ENCODE data around the gene TRPC4.
A peak's percentile ranks its signal among the peaks of the same experiment; 100 is the strongest.

TRPC4 gene

GRCh38 chr13:37775871-37776270, 93.7 kb downstream of the TRPC4 start:
- TF ChIP-seq EZH2phosphoT487 (IDR thresholded peaks at IDR 0.05; ENCODE audit: borderline replicate concordance) = no peak
- Histone ChIP-seq H3K4me2 (ENCODE audit: low read depth, low read length, poor library complexity, severe bottlenecking) (no peak overlapping the region), H2AFZ (ENCODE audit: low read length) (no peak overlapping the region), H3K9me3 (ENCODE audit: insufficient read depth, low read depth, low read length) (no peaks in the 10 kb centered on the region), H3K79me2 (ENCODE audit: insufficient read depth, low read length) (no peaks in the 10 kb centered on the region), H3K36me3 (ENCODE audit: insufficient read depth, low read length) (no peaks in the 10 kb centered on the region), H3K27me3 (ENCODE audit: insufficient read depth, low read length, poor library complexity, severe bottlenecking) (no peaks in the 10 kb centered on the region), H3K9ac (ENCODE audit: low read depth, low read length, poor library complexity, severe bottlenecking) (no peak overlapping the region), H3K4me1 (ENCODE audit: insufficient read depth, low read length, poor library complexity, severe bottlenecking) (no peaks in the 10 kb centered on the region), H4K20me1 (ENCODE audit: insufficient read depth, low read length, poor library complexity, severe bottlenecking) (no peaks in the 10 kb centered on the region), H3K9me2 (replicated peaks; ENCODE audit: low read depth, low read length) (no peaks in the 10 kb centered on the region), H3K4me3 (ENCODE audit: low read length, poor library complexity, severe bottlenecking) (no peak overlapping the region), H3F3A (ENCODE audit: low read depth) (no peaks in the 10 kb centered on the region)

GRCh38 chr13:37772644-37773043, 96.9 kb downstream of the TRPC4 start:
- Histone ChIP-seq H3K9me3 (ENCODE audit: insufficient read depth, low read depth, low read length) (no peaks in the 10 kb centered on the region), H3K79me2 (ENCODE audit: insufficient read depth, low read length) (no peaks in the 10 kb centered on the region), H3K4me2 (ENCODE audit: low read depth, low read length, poor library complexity, severe bottlenecking) (no peak overlapping the region), H2AFZ (ENCODE audit: low read length) (no peak overlapping the region), H4K20me1 (ENCODE audit: insufficient read depth, low read length, poor library complexity, severe bottlenecking) (no peaks in the 10 kb centered on the region), H3K4me1 (ENCODE audit: insufficient read depth, low read length, poor library complexity, severe bottlenecking) (no peaks in the 10 kb centered on the region), H3K9ac (ENCODE audit: low read depth, low read length, poor library complexity, severe bottlenecking) (no peak overlapping the region), H3F3A (ENCODE audit: low read depth) (no peaks in the 10 kb centered on the region), H3K4me3 (ENCODE audit: low read length, poor library complexity, severe bottlenecking) (no peak overlapping the region), H3K36me3 (ENCODE audit: insufficient read depth, low read length) (no peaks in the 10 kb centered on the region), H3K27me3 (ENCODE audit: insufficient read depth, low read length, poor library complexity, severe bottlenecking) (no peaks in the 10 kb centered on the region), H3K9me2 (replicated peaks; ENCODE audit: low read depth, low read length) (no peaks in the 10 kb centered on the region)
- TF ChIP-seq CTCF (conservative IDR thresholded peaks at IDR 0.05; ENCODE audit: low read length) (no peak), EZH2phosphoT487 (IDR thresholded peaks at IDR 0.05; ENCODE audit: borderline replicate concordance) (no peak)

GRCh38 chr13:37769545-37769944, 100.0 kb downstream of the TRPC4 start:
- Histone ChIP-seq H2AFZ (ENCODE audit: low read length) (no peak overlapping the region), H3K9ac (ENCODE audit: low read depth, low read length, poor library complexity, severe bottlenecking) (no peak overlapping the region), H3K27me3 (ENCODE audit: insufficient read depth, low read length, poor library complexity, severe bottlenecking) (no peaks in the 10 kb centered on the region), H3K79me2 (ENCODE audit: insufficient read depth, low read length) (no peaks in the 10 kb centered on the region), H3K4me3 (ENCODE audit: low read length, poor library complexity, severe bottlenecking) (no peak overlapping the region), H3F3A (ENCODE audit: low read depth) (no peaks in the 10 kb centered on the region), H3K9me2 (replicated peaks; ENCODE audit: low read depth, low read length) (no peaks in the 10 kb centered on the region), H4K20me1 (ENCODE audit: insufficient read depth, low read length, poor library complexity, severe bottlenecking) (no peaks in the 10 kb centered on the region), H3K9me3 (ENCODE audit: insufficient read depth, low read depth, low read length) (no peaks in the 10 kb centered on the region), H3K4me1 (ENCODE audit: insufficient read depth, low read length, poor library complexity, severe bottlenecking) (no peaks in the 10 kb centered on the region), H3K4me2 (ENCODE audit: low read depth, low read length, poor library complexity, severe bottlenecking) (no peak overlapping the region), H3K36me3 (ENCODE audit: insufficient read depth, low read length) (no peaks in the 10 kb centered on the region)
- TF ChIP-seq CTCF (conservative IDR thresholded peaks at IDR 0.05; ENCODE audit: low read length) = no peak
- TF ChIP-seq EZH2phosphoT487 (IDR thresholded peaks at IDR 0.05; ENCODE audit: borderline replicate concordance) = no peak

GRCh38 chr13:37769078-37769477, 100.5 kb downstream of the TRPC4 start:
- no peaks in the 10 kb centered on the region for H3K27me3 ChIP-seq (ENCODE audit: insufficient read depth, low read length, poor library complexity, severe bottlenecking)
- H2AFZ ChIP-seq (ENCODE audit: low read length) = no peak overlapping the region
- H3K9me2 ChIP-seq (replicated peaks; ENCODE audit: low read depth, low read length) = no peaks in the 10 kb centered on the region
- H3K4me3 ChIP-seq (ENCODE audit: low read length, poor library complexity, severe bottlenecking) = no peak overlapping the region
- no peaks in the 10 kb centered on the region for H4K20me1 ChIP-seq (ENCODE audit: insufficient read depth, low read length, poor library complexity, severe bottlenecking)
- H3K4me1 ChIP-seq (ENCODE audit: insufficient read depth, low read length, poor library complexity, severe bottlenecking) = no peaks in the 10 kb centered on the region
- H3K36me3 ChIP-seq (ENCODE audit: insufficient read depth, low read length) = no peaks in the 10 kb centered on the region
- H3K9me3 ChIP-seq (ENCODE audit: insufficient read depth, low read depth, low read length) = no peaks in the 10 kb centered on the region
- no peak overlapping the region for H3K9ac ChIP-seq (ENCODE audit: low read depth, low read length, poor library complexity, severe bottlenecking)
- H3F3A ChIP-seq (ENCODE audit: low read depth) = no peaks in the 10 kb centered on the region
- H3K79me2 ChIP-seq (ENCODE audit: insufficient read depth, low read length) = no peaks in the 10 kb centered on the region
- peak; percentile 23 for TF ChIP-seq CTCF (conservative IDR thresholded peaks at IDR 0.05; ENCODE audit: low read length)
- TF ChIP-seq EZH2phosphoT487 (IDR thresholded peaks at IDR 0.05; ENCODE audit: borderline replicate concordance) = no peak
- H3K4me2 ChIP-seq (ENCODE audit: low read depth, low read length, poor library complexity, severe bottlenecking) = no peak overlapping the region
